Cardiac fibroblast (primary cell): ENCODE data around the gene TLX2.
A peak's percentile ranks its signal among the peaks of the same experiment; 100 is the strongest.

Experiments
- DNase-seq, 2 donors: peaks; one replicate each; pipeline versions ENCODE4 v3.0.0 to v3.0.0-alpha.2; 2010; ENCODE audit warnings: low read depth in 2 of 2
- H3K4me3 ChIP-seq, 2 donors: replicated peaks in 1 of 2; 1 replicate in 1 of 2; 2 replicates in 1 of 2; pipeline ENCODE4 v1.5.1; 2011; ENCODE audit warnings: low read depth in 2 of 2, low read length in 2 of 2, mild to moderate bottlenecking in 2 of 2, moderate library complexity in 1 of 2
- CTCF ChIP-seq: IDR thresholded peaks from one replicate; pipeline ENCODE4 v1.5.1; 2011; ENCODE audit warnings: low read depth, mild to moderate bottlenecking, low read length, inconsistent platforms

Gene TLX2

GRCh38 chr2:74552914-74553811 is 38.9 kb downstream of the TLX2 start:
- TF ChIP-seq CTCF = no peak
- peak overlapping the region; percentile 93 to 95 for H3K4me3 ChIP-seq
- DNase-seq = peak; percentile 32 to 42

GRCh38 chr2:74553892-74554819 is 39.9 kb downstream of the TLX2 start, which contains the start of the genes DOK1 and LOXL3:
TSS of gene DOK1 (plus strand) at chr2:74554720. CDS start at chr2:74554755, 35 bp downstream.
TSS of gene LOXL3 (minus strand) at chr2:74553942. CDS start at chr2:74552634, 1,308 bp downstream.
- DNase-seq = peak; percentile 92 to 95
- no peak for TF ChIP-seq CTCF
- peak within 1 kb of the TSS; percentile 93 to 95 for H3K4me3 ChIP-seq

GRCh38 chr2:74554820-74555531 is 40.7 kb downstream of the TLX2 start:
- peak; percentile 4 for TF ChIP-seq CTCF
- peak overlapping the region; percentile 93 to 95 for H3K4me3 ChIP-seq
- DNase-seq = peak; percentile 46 to 51

GRCh38 chr2:74555610-74556103 is 41.4 kb downstream of the TLX2 start:
- TF ChIP-seq CTCF = no peak
- peak overlapping the region; percentile 93 to 95 for H3K4me3 ChIP-seq
- no peak for DNase-seq

GRCh38 chr2:74556159-74556558 is 41.9 kb downstream of the TLX2 start:
- DNase-seq = no peak
- H3K4me3 ChIP-seq = peak overlapping the region in 1 of 2 donors; percentile 95
- TF ChIP-seq CTCF = no peak

- no peak for DNase-seq
- H3K4me3 ChIP-seq = no peak overlapping the region
- TF ChIP-seq CTCF = no peak
These were observed 42.7 kb downstream of the TLX2 start for GRCh38 chr2:74556831-74557370.
